Measurements from ENCODE around the gene PHLPP1. TPM values are rescaled to one million over a fixed set of nuclear protein-coding genes. Genes with fewer than 3 reads are reported as not detected.

PHLPP1 gene
- total and polyA plus RNA-seq, 10 donors = 1.2 to 10.6 (median 6.7) TPM

- WGBS, 5 donors = 74 to 89% (median 82%) methylated on average over 3 of the region's 3 CpGs
- intact Hi-C loops (cut with DNase I; ENCODE audit: low total_unique reads) = no loop called here
- DNase-seq = no peak
Measured at GRCh38 chr18:63007231-63007630, 291.9 kb downstream of the PHLPP1 start.

GRCh38 chr18:63016270-63016669, 300.9 kb downstream of the PHLPP1 start:
- H3K27ac ChIP-seq = no peak overlapping the region
- peaks cover 0 to 16% (median 0%) of the 10 kb centered on the region in 7 donors for H3K27me3 ChIP-seq (replicated peaks in 1 of 7)
- TF ChIP-seq POLR2A (IDR thresholded peaks at IDR 0.05) (no peak), POLR2AphosphoS5 (IDR thresholded peaks at IDR 0.05) (no peak), CTCF (IDR thresholded peaks at IDR 0.05 in 8 of 11, conservative IDR thresholded peaks at IDR 0.05 in 3 of 11) (peak; percentile 47 to 85 (median 79))
- intact Hi-C loops (cut with DNase I; ENCODE audit: low total_unique reads) = loop anchor here (5.0 kb wide), 2 partner anchors 306 to 426 kb away; no protein-coding TSS in a partner anchor
- H3K4me1 ChIP-seq = no peaks in the 10 kb centered on the region
- peaks cover 0 to 11% (median 9%) of the 10 kb centered on the region in 8 donors for H3K9me3 ChIP-seq
- 0 to 1% (median 1%) methylated on average over 4 of the region's 4 CpGs for WGBS, 5 donors
- no peak overlapping the region for H3K4me3 ChIP-seq
- no peak for DNase-seq
- H3K36me3 ChIP-seq = no peaks in the 10 kb centered on the region

More at GRCh38 chr18:63007231-63007630, 291.9 kb downstream of the PHLPP1 start:
- H3K4me3 ChIP-seq = no peak overlapping the region
- H3K36me3 ChIP-seq = no peaks in the 10 kb centered on the region
- TF ChIP-seq CTCF (IDR thresholded peaks at IDR 0.05 in 8 of 11, conservative IDR thresholded peaks at IDR 0.05 in 3 of 11) (no peak), POLR2A (IDR thresholded peaks at IDR 0.05) (no peak), POLR2AphosphoS5 (IDR thresholded peaks at IDR 0.05) (no peak)
- H3K9me3 ChIP-seq = peaks cover 0 to 4% (median 0%) of the 10 kb centered on the region in 8 donors
- H3K4me1 ChIP-seq = no peaks in the 10 kb centered on the region
- no peaks in the 10 kb centered on the region for H3K27me3 ChIP-seq (replicated peaks in 1 of 7)
- no peak overlapping the region for H3K27ac ChIP-seq

DNA sequence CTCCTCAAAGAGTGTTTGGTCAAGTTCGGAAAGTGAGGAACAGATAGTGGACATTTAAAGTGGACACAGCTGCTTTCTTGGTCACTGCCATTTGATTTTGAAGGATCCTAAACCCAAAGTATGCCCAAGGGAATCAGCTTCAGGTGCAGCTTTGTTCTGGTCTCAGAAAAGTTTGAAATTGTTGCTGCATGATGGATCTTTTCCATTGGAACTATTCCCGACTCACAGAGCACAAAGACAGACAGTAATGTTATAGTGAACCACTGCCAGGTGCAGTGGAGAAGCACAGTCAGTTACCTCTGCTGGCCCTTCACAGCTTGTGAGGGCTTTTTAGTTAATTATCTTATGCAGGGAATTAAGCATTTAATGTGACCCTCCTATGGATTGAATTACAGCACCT, 301.7 kb downstream of the PHLPP1 start:
- H3K9me3 ChIP-seq = peaks cover 0 to 11% (median 9%) of the 10 kb centered on the region in 8 donors
- H3K27me3 ChIP-seq (replicated peaks in 1 of 7) = peaks cover 0 to 16% (median 0%) of the 10 kb centered on the region in 7 donors
- H3K36me3 ChIP-seq = no peaks in the 10 kb centered on the region
- 69 to 90% (median 76%) methylated on average over 2 of the region's 2 CpGs for WGBS, 5 donors
- intact Hi-C loops (cut with DNase I; ENCODE audit: low total_unique reads) = loop anchor here (5.0 kb wide), 2 partner anchors 305 to 425 kb away; no protein-coding TSS in a partner anchor
- no peak for DNase-seq
- no peak overlapping the region for H3K4me3 ChIP-seq
- TF ChIP-seq POLR2AphosphoS5 (IDR thresholded peaks at IDR 0.05) (no peak), POLR2A (IDR thresholded peaks at IDR 0.05) (no peak), CTCF (IDR thresholded peaks at IDR 0.05 in 8 of 11, conservative IDR thresholded peaks at IDR 0.05 in 3 of 11) (no peak)
- H3K27ac ChIP-seq = no peak overlapping the region
- H3K4me1 ChIP-seq = no peaks in the 10 kb centered on the region

- H3K36me3 ChIP-seq = no peaks in the 10 kb centered on the region
- no peak overlapping the region for H3K27ac ChIP-seq
- H3K4me1 ChIP-seq = no peaks in the 10 kb centered on the region
- peaks cover 0 to 11% (median 9%) of the 10 kb centered on the region in 8 donors for H3K9me3 ChIP-seq
- intact Hi-C loops (cut with DNase I; ENCODE audit: low total_unique reads) = loop anchor here (5.0 kb wide), 2 partner anchors 304 to 424 kb away; no protein-coding TSS in a partner anchor
- no peak overlapping the region for H3K4me3 ChIP-seq
- no peak for DNase-seq
- TF ChIP-seq CTCF (IDR thresholded peaks at IDR 0.05 in 8 of 11, conservative IDR thresholded peaks at IDR 0.05 in 3 of 11) = no peak
- peaks cover 0 to 16% (median 0%) of the 10 kb centered on the region in 7 donors for H3K27me3 ChIP-seq (replicated peaks in 1 of 7)
Measured at GRCh38 chr18:63017977-63018376, 302.6 kb downstream of the PHLPP1 start.

All from spleen (tissue), 11 donors.